Stimulated activated CD8-positive, alpha-beta memory T cell treated with anti-CD3 and anti-CD28 coated beads, Interleukin-15, amount 100 ng/mL, for 1 hour (primary cell): Measurements from ENCODE around the gene SURF4.
"Not testable (repeated sequence)": the region's sequence is repeated elsewhere in the genome, so short reads cannot be mapped to it uniquely, and the experiment has no call there.

Experiments used
- DNase-seq: peaks from one replicate; pipeline ENCODE4 v3.0.0-alpha.2; 2020; ENCODE audit warnings: low read depth

SURF4 gene

DNA sequence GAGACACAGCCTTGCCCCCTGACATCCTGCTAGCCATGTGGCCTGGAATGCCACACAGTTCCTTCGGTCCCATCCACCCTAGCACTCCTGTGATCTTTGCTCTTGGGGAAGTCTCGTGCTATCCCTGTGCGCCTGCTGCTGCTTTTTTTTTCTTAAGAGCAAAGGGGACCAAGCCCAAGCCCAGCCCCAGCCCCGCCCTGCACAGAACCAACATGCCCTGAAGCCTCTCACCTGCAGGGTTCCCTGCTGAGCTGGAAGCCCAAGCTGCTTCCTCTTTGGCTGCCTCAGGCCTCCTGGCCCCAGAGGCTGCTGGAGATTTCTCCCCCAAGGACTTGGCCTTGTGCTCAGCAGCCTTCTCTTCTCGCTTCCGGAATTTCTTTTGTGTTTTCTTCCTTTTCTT, 41.7 kb downstream of the SURF4 start:
- DNase-seq = no peak

DNA sequence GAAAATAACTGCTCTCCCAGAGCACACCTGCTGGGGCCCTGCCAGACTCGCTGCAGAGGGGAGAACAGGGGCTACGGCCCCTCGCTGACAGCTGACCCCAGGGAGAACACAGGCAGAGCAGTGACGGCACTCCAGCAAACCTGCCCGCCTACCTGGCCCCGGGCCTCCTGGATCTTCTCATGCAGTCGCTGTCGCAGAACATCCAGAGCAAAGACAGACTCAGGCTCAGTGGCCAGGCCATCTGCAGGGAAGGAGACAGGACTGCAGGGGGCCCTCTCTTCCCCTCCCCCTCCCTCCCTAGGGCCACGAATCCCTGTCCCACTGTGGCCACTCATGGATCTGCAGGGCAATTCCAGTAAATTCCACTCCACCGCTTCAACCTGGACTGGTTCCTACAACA, 42.3 kb downstream of the SURF4 start:
- no peak for DNase-seq

DNA sequence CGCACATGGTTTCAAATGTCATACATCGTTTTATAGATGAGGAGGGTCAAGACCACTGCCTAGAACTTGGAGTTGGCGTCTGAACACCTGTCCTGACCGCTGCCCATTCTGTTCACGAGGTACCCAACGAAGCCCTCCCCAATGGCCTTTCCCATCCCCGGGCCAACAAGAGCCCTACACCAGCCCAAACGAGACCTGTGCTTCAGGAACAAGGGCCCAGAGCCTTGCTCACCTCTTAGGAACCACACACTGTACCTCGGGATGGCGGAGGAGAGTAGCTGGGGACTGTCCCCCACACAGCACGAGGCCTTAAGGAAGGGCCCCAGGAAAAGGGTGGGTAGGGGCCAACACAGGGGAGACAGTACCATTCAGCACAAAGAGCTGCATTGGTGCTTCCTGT, 42.8 kb downstream of the SURF4 start:
- DNase-seq = no peak

DNA sequence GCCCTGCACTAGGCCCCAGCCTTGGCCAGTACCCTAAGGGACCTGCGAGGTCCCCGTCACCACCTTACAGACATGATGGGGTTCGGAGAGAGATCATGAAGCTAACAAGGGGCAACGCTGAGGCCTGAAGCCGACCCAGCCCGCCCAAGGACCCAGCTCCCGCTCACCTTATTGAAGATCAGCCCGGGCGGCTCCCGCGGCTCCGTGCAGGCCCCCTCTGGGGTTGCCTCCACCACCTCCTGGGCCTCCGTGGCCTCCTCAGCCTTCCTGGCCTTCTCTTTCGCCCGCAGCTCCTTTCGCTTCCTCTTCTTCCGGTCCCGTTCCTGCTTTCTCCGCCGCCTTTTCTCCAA, 43.5 kb downstream of the SURF4 start:
- no peak for DNase-seq

DNA sequence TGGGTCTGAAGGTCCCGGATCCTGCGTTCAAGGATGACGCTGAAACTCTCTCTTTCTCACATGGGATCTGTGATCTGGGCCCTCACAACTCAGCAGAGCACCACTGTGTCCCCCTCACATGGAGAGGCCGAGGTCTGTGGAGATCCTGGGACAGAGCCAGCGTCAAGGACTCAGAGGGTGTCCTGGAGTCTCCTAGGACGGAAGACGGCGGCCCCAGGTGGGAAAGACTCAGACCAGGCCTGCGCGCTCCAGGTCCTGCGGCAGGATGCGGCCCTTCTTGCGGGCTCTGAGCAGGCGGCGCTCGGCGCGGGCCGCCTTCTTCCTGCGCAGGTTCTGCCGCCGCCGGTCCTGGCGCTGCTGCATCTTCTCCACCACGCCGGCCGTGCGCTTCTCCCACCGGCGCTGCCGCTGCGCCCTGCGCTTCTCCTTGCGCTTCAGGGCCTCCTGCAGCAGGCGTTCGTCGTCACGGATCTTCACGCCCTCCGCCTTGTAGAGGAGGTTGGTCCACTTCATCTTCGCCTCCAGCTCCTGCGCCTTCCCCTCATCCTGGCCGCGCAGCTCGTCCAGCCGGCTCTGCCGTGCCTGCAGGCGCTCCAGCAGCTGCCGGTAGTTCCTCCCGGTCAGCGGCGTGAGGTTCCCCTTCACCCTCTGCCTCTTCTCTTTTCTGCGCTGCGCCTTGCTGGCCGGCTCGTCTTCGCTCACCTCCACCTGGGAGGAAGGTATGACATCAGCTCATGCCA, 44.0 kb downstream of the SURF4 start:
- DNase-seq = no peak

- DNase-seq = no peak
Measured at GRCh38 chr9:133331221-133331620, 44.6 kb downstream of the SURF4 start.

DNA sequence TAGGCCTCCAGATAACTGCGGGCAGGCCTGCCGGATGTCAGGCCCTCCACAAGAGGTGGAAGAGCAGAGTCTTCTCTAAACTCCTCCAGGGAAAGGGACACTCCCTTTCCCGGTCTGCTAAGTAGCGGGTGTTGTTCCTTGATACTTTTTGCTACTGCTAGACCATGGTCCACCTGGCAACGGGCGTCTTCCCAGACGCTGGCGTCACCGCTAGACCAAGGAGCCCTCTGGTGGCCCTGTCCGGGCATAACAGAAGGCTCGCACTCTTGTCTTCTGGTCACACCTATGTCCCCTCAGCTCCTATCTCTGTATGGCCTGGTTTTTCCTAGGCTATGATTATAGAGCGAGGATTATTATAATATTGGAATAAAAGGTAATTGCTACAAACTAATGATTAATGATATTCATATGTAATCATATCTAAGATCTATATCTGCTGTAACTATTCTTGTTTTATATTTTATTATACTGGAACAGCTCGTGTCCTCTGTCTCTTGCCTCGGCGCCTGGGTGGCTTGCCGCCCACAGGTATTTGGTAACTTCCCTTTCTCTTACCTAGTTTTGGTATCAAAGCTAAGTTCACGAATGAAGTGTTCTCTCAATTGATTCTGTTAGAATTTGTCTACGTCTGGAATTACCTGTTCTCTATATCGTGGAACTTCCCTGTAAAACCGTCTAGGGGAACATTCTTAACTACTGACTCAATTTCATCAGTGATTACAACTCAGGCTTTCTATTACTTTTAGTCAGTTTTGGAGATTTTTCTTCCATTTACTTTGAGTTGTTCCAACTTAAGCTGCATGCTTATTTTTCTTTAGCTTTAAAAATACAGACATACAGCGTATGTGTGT, 46.3 kb downstream of the SURF4 start:
- DNase-seq = not testable (repeated sequence)

DNA sequence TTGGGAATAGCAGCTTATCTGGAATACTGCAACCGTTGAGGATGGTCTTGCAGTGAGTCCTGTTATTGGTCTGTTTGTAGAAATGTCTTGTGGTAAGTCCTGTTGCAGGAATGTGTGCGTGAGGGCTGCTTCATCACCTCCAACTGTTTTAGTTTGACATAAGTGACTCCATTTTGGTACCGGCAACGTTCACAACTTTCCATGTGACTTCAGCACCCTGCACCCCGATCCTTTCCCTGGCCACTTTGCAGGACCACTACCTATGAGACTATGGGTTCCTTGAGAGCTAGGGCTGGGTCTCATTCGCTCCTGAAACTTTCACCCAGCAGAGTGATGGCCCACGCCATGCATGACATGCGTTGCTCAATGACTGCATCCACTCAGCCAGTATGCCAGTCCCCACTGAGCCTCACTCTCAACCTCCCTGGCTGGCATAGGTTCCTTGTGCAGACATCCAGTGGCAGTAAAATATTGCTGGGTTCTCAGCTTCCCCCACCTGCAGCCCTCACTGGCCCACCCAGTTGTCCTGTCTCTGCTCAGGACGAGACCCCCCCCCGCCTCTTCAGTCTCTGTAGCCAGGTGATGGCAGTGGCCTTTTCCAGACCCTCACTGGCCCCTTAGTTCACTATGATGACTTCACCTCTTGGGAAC, 47.9 kb downstream of the SURF4 start:
- DNase-seq = no peak

GRCh38 chr9:133327021-133327420, 48.8 kb downstream of the SURF4 start:
- DNase-seq = not testable (repeated sequence)

GRCh38 chr9:133323991-133324703, 51.7 kb downstream of the SURF4 start:
- no peak for DNase-seq

GRCh38 chr9:133323211-133323610, 52.6 kb downstream of the SURF4 start:
- no peak for DNase-seq

DNA sequence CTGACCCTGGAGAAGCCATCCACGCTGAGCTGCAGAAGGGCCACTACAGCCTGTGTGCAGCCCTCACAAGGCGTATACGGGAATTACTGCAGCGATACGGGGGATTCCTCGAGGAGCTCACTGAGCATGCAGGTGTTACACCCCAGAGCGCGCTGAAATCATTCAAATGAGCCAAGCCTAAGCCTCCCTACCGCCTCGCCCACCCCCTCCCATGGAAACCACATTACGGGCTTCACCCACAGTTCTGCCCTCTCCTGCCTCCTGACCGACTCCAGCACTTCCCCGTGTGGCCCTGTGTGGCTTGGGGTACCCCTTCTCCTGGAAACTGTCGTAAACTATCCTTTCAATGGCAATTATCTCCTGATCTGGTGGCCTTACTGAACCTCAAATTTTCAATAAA, 53.2 kb downstream of the SURF4 start:
- no peak for DNase-seq

DNA sequence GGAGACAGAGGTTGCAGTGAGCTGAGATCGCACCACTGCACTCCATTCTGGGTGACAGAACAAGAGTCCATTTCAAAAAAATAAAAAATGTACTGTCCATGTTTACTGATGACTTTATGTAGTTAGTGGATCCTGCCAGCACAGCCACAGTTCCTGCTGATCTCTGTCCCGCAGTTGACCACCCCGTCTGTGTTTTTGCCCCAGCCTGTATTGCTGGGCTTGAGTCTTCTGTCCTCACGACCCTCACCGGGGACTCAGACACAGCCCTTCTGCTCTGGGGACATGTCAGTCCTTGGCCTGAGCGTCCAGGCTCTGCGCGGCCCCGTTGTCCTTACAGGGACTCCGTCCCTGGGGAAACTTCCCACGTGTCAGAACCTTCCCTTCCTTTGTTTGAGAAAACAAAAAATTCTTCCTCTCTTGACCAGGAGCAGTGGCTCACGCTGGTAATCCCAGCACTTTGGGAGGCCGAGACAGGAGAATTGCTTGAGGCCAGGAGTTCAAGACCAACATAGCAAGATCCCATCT, 54.4 kb downstream of the SURF4 start:
- no peak for DNase-seq

- no peak for DNase-seq
Measured at GRCh38 chr9:133320421-133320881, 55.4 kb downstream of the SURF4 start.

DNA sequence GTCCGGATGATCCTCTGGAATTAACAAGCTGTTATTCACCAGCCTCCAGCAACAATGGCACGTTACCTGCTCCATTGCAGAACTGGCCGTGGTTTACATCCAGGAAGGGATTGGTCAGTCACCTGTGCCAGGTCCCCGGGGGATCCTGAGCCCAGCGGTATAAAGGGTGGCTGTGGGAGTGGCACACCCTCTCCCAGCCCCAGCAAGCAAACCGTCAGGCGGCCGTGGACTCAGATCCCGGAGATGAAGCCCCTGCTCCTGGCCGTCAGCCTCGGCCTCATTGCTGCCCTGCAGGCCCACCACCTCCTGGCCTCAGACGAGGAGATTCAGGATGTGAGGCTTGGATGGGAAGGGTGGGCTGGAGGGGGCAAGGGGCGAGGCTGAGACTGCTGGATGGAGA, 58.3 kb downstream of the SURF4 start:
- DNase-seq = not testable (repeated sequence)

DNA sequence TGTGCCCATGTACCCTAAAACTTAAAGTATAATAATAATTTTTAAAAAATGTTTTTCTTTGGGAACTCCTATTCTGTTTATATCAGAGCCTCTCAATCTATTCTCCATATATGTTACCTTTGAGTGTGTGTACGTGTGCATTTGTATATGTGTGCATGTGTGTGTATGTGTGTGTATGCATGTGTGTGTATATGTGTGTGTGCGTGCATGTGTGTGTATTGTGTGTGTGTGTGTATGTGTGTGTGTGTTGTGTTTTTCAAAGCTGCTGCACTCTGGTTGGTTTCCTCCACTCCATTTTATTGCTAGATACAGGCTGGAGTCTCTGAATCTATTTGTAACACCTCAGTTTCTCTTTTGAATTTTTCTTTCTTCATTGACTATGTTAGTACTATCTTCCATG, 59.9 kb downstream of the SURF4 start:
- DNase-seq = no peak
